GM12864 (cell line): ENCODE results near the gene MAGIX.
"Not testable (repeated sequence)": the region's sequence is repeated elsewhere in the genome, so short reads cannot be mapped to it uniquely, and the experiment has no call there.

Experiments used
- DNase-seq: peaks from one replicate; pipeline ENCODE4 v3.0.0-alpha.2; 2011; ENCODE audit warnings: low read depth
- H3K4me3 ChIP-seq: 2 replicates; pipeline ENCODE4 v1.5.1; 2011; ENCODE audit warnings: mild to moderate bottlenecking, low read depth, low read length, control low read depth
- CTCF ChIP-seq: IDR thresholded peaks from 2 replicates; pipeline ENCODE4 v1.5.1; 2011; ENCODE audit warnings: low read depth, mild to moderate bottlenecking, moderate library complexity, low read length, control low read depth, inconsistent platforms; ENCODE audit errors: missing control alignments

Gene MAGIX

GRCh38 chrX:49166914-49167739, 4.6 kb downstream of the MAGIX start:
- DNase-seq: no peak
- TF ChIP-seq CTCF: no peak
- H3K4me3 ChIP-seq: peak overlapping the region; percentile 49

GRCh38 chrX:49167740-49168108, 5.2 kb downstream of the MAGIX start:
- H3K4me3 ChIP-seq: no peak overlapping the region; the same call in 1 of the 2 replicates
- TF ChIP-seq CTCF: no peak
- DNase-seq: no peak

- no peak for TF ChIP-seq CTCF
- H3K4me3 ChIP-seq: peak within 1 kb of the TSS; percentile 74
- DNase-seq: no peak
Measured at GRCh38 chrX:49171752-49172279, 9.3 kb downstream of the MAGIX start, which contains the start of gene PLP2. PLP2 (plus strand) TSS chrX:49171898; CDS start chrX:49172001, 103 bp downstream.

GRCh38 chrX:49172280-49172780, 9.8 kb downstream of the MAGIX start:
- peak overlapping the region; percentile 74 for H3K4me3 ChIP-seq
- no peak for DNase-seq

GRCh38 chrX:49173544-49173943, 11.0 kb downstream of the MAGIX start:
- H3K4me3 ChIP-seq: not testable (repeated sequence)

More at GRCh38 chrX:49172280-49172780, 9.8 kb downstream of the MAGIX start:
- TF ChIP-seq CTCF: no peak

GRCh38 chrX:49174723-49175122, 12.2 kb downstream of the MAGIX start:
- no peak overlapping the region for H3K4me3 ChIP-seq
- no peak for DNase-seq
- no peak for TF ChIP-seq CTCF

More at GRCh38 chrX:49173544-49173943, 11.0 kb downstream of the MAGIX start:
- DNase-seq: not testable (repeated sequence)

- DNase-seq: no peak
- no peak for TF ChIP-seq CTCF
Measured at GRCh38 chrX:49175435-49176274, 13.1 kb downstream of the MAGIX start.

More at GRCh38 chrX:49175435-49176274, 13.1 kb downstream of the MAGIX start:
- no peak overlapping the region for H3K4me3 ChIP-seq
